ENCODE measurements around the gene ARL3.
"Not testable (repeated sequence)": the region's sequence is repeated elsewhere in the genome, so short reads cannot be mapped to it uniquely, and the experiment has no call there.

The ARL3 gene

DNA sequence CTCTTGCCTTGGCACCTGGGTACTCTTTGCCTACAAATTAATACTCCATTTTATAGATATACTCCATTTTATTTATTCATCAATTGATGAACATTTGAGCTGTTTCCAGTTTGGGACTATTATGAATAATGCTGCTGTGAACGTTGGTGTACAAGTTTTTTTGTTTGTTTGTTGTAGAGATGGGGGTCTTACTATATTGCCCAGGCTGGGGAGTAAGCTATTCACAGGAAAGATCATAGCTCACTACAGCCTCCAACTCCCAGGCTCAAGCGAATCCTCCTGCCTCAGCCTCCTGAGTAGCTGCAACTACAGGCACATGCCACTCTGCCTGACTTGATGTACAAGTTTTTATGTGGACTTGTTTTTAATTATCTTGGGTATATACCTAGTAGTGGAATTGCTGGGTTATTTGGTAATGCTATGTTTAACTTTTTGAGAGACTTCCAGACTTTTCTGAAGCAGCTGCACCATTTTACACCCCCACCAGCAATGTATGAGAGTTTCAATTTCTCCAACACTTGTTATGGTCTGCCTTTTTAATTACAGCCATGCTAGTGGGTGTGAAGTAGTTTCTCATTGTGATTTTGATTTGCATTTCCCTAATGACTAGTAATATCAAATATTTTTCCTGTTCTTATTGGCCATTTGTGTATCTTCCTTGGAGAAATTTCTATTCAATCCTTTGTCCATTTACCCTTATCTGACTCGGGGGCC lies 45.5 kb upstream of the ARL3 start:
- no peak overlapping the region for H3K9ac ChIP-seq
- H3K79me2 ChIP-seq: peaks cover 64% of the 10 kb centered on the region
- H2AFZ ChIP-seq: no peak overlapping the region
- H3K27me3 ChIP-seq (ENCODE audit: control insufficient read depth, insufficient read depth, low read length): no peaks in the 10 kb centered on the region
- H3K27ac ChIP-seq: peak overlapping the region; percentile 92
- peaks cover 36% of the 10 kb centered on the region for H3K4me1 ChIP-seq
- no peak overlapping the region for H3K4me3 ChIP-seq (ENCODE audit: low read depth, low read length)
- no peaks in the 10 kb centered on the region for H3K9me3 ChIP-seq (ENCODE audit: control insufficient read depth, low read length)
- H3K4me2 ChIP-seq (ENCODE audit: low read length): no peak overlapping the region
- TF ChIP-seq, protein P1, sequence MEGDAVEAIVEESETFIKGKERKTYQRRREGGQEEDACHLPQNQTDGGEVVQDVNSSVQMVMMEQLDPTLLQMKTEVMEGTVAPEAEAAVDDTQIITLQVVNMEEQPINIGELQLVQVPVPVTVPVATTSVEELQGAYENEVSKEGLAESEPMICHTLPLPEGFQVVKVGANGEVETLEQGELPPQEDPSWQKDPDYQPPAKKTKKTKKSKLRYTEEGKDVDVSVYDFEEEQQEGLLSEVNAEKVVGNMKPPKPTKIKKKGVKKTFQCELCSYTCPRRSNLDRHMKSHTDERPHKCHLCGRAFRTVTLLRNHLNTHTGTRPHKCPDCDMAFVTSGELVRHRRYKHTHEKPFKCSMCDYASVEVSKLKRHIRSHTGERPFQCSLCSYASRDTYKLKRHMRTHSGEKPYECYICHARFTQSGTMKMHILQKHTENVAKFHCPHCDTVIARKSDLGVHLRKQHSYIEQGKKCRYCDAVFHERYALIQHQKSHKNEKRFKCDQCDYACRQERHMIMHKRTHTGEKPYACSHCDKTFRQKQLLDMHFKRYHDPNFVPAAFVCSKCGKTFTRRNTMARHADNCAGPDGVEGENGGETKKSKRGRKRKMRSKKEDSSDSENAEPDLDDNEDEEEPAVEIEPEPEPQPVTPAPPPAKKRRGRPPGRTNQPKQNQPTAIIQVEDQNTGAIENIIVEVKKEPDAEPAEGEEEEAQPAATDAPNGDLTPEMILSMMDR (IDR thresholded peaks at IDR 0.05): no peak
- H3K36me3 ChIP-seq (ENCODE audit: control insufficient read depth, insufficient read depth, low read length): no peaks in the 10 kb centered on the region

DNA sequence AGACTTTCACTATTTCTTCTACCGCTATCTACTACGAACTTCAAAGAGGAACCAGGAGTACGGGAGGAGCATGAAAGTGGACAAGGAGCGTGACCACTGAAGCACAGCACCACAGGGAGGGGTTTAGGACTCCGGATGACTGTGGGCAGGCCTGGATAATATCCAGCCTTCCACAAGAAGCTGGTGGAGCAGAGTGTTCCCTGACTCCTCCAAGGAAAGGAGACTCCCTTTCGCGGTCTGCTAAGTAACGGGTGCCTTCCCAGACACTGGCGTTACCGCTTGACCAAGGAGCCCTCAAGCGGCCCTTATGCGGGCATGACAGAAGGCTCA lies 44.7 kb upstream of the ARL3 start:
- Histone ChIP-seq H3K79me2 (peaks cover 64% of the 10 kb centered on the region), H3K27ac (peak overlapping the region; percentile 92), H3K4me2 (ENCODE audit: low read length) (peak overlapping the region; percentile 53), H3K4me1 (peaks cover 32% of the 10 kb centered on the region)
- H3K9ac ChIP-seq; H2AFZ ChIP-seq; H3K36me3 ChIP-seq (ENCODE audit: control insufficient read depth, insufficient read depth, low read length); H3K9me3 ChIP-seq (ENCODE audit: control insufficient read depth, low read length); H3K4me3 ChIP-seq (ENCODE audit: low read depth, low read length); H3K27me3 ChIP-seq (ENCODE audit: control insufficient read depth, insufficient read depth, low read length): not testable (repeated sequence)

DNA sequence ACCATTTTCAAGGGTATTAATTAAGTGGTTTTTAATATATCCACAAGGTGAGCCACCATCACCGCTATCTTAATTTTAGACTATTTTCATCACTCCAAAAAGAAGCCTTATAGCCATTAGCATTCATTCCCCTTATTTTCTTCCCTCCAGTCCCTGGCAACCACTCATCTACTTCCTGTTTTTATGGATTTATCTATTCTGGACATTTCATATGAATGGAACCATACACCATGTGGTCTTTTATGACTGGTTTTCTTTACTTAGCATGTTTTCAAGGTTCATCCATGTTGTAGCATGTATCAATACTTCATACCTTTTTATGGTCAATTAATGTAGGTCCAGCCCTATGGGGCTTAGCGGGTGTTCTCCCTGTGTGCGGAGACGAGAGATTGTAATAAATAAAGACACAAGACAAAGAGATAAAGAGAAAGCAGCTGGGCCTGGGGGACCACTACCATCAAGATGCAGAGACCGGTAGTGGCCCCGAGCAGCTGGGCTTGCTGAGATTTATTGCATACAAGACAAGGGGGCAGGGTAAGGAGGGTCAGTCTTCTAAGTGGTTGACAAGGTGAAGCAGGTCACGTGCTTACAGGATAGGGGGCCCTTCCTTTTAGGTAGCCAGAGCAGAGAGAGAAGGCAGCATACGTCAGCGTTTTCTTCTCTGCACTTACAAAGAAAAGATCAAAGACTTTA lies 44.2 kb upstream of the ARL3 start:
- H3K27ac ChIP-seq: peak overlapping the region; percentile 92
- TF ChIP-seq, protein P1 (IDR thresholded peaks at IDR 0.05): no peak
- H3K9ac ChIP-seq: no peak overlapping the region
- peak overlapping the region; percentile 53 for H3K4me2 ChIP-seq (ENCODE audit: low read length)
- no peaks in the 10 kb centered on the region for H3K36me3 ChIP-seq (ENCODE audit: control insufficient read depth, insufficient read depth, low read length)
- H3K27me3 ChIP-seq (ENCODE audit: control insufficient read depth, insufficient read depth, low read length): no peaks in the 10 kb centered on the region
- H3K79me2 ChIP-seq: peaks cover 62% of the 10 kb centered on the region
- peaks cover 28% of the 10 kb centered on the region for H3K4me1 ChIP-seq
- no peak overlapping the region for H2AFZ ChIP-seq
- H3K9me3 ChIP-seq (ENCODE audit: control insufficient read depth, low read length): no peaks in the 10 kb centered on the region
- no peak overlapping the region for H3K4me3 ChIP-seq (ENCODE audit: low read depth, low read length)

DNA sequence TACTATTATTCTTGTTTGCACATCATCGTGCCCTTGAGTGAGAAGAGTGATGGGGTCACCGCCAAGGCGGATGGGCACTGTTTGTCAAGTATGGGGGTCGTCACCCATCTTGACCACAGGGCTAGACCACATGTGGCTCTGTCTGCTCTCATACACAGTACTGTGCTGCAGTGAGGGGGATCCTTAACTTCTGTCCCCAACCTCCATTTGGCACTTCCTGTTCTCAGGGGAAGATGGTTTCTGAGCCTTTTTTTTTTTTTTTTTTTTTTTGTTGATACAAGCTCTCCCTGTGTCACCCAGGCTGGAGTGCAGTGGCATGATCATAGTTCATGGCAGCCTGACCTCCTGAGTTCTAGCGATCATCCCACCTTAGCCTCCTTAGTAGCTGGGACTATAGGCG lies 43.1 kb upstream of the ARL3 start:
- peaks cover 31% of the 10 kb centered on the region for H3K4me1 ChIP-seq
- H3K9ac ChIP-seq: no peak overlapping the region
- peaks cover 63% of the 10 kb centered on the region for H3K79me2 ChIP-seq
- H3K4me2 ChIP-seq (ENCODE audit: low read length): no peak overlapping the region
- H2AFZ ChIP-seq: no peak overlapping the region
- no peak overlapping the region for H3K4me3 ChIP-seq (ENCODE audit: low read depth, low read length)
- no peaks in the 10 kb centered on the region for H3K27me3 ChIP-seq (ENCODE audit: control insufficient read depth, insufficient read depth, low read length)
- TF ChIP-seq, protein P1 (IDR thresholded peaks at IDR 0.05): no peak
- H3K27ac ChIP-seq: peak overlapping the region; percentile 92
- H3K36me3 ChIP-seq (ENCODE audit: control insufficient read depth, insufficient read depth, low read length): no peaks in the 10 kb centered on the region
- H3K9me3 ChIP-seq (ENCODE audit: control insufficient read depth, low read length): no peaks in the 10 kb centered on the region

DNA sequence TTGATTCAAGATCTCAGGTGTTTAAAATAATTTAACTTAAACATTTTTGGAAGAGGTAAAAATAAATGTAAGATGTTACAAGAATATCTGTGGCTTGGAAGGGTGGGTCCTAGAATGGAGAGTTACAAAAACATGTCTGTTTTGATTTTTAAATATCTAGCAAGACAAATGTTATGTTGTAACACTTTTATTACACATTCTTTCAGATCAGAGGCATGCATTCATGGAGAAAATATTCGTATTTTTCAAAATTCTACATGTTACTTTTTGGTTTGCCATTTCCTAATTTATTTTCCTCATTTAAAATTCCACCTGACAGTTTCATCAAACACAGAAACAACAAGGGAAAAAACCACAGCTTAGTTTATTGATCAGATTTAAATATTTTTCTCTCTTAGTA lies 39.5 kb upstream of the ARL3 start:
- Histone ChIP-seq H3K79me2 (peaks cover 65% of the 10 kb centered on the region), H3K4me3 (ENCODE audit: low read depth, low read length) (no peak overlapping the region), H3K27ac (peak overlapping the region; percentile 53), H3K4me2 (ENCODE audit: low read length) (no peak overlapping the region), H3K9ac (no peak overlapping the region), H3K4me1 (peaks cover 31% of the 10 kb centered on the region), H3K9me3 (ENCODE audit: control insufficient read depth, low read length) (no peaks in the 10 kb centered on the region), H3K27me3 (ENCODE audit: control insufficient read depth, insufficient read depth, low read length) (no peaks in the 10 kb centered on the region), H2AFZ (no peak overlapping the region), H3K36me3 (ENCODE audit: control insufficient read depth, insufficient read depth, low read length) (no peaks in the 10 kb centered on the region)
- TF ChIP-seq, protein P1 (IDR thresholded peaks at IDR 0.05): no peak
